IMR-90 (cell line): ENCODE data around the gene CCDC87. TPM values are rescaled to one million over a fixed set of nuclear protein-coding genes. Genes with fewer than 3 reads are reported as not detected.

Source experiments
- ATAC-seq: fragments of 200-7000 bp; cut with Tn5 transposase; 2 replicates; pipeline ENCODE4 v1.9.1; 2020; ENCODE audit warnings: low read depth, mild to moderate bottlenecking, moderate library complexity
- BruUV-seq: library from RNA; stranded (reverse); fragments of 400-500 nt; replicated peaks from 2 replicates; lab custom pipeline; 2021; lab: Mats Ljungman, UMichigan
- CTCF ChIA-PET: fragments of 300-600 bp; formaldehyde crosslinking; extraction: SDS; loops from one replicate; lab custom pipeline; 2021; ENCODE audit warnings: antibody characterized with exemption; lab: Yijun Ruan, JAX
- POLR2A ChIA-PET: fragments of 300-600 bp; sonication (Branson Sonifier 250); formaldehyde crosslinking; loops from one replicate; lab custom pipeline; 2022; ENCODE audit warnings: antibody characterized with exemption; ENCODE audit not compliant: unreplicated experiment; lab: Charles Lee
- DNase-seq: peaks from one replicate; pipeline ENCODE4 v3.0.0; 2013
- H2AFZ ChIP-seq: replicated peaks from 2 replicates; pipeline ENCODE3; 2013; ENCODE audit warnings: low read length, mild to moderate bottlenecking; ENCODE audit not compliant: poor library complexity
- H2AK5ac ChIP-seq: 2 replicates; pipeline ENCODE4 v1.6.1; 2013; ENCODE audit warnings: low read depth, low read length, inconsistent platforms
- H2AK9ac ChIP-seq: replicated peaks from 2 replicates; pipeline ENCODE3; 2013; ENCODE audit warnings: mild to moderate bottlenecking, low read depth, low read length, moderate library complexity; ENCODE audit not compliant: poor library complexity
- H2BK120ac ChIP-seq: 2 replicates; pipeline ENCODE4 v1.6.1; 2013; ENCODE audit warnings: low read depth, low read length, inconsistent platforms
- H2BK15ac ChIP-seq: 3 replicates; pipeline ENCODE4 v1.6.1; 2013; ENCODE audit warnings: low read depth, low read length, inconsistent platforms
- H2BK20ac ChIP-seq: 2 replicates; pipeline ENCODE4 v1.6.1; 2013; ENCODE audit warnings: low read depth, mild to moderate bottlenecking, inconsistent platforms, low read length, moderate library complexity
- H2BK5ac ChIP-seq: 2 replicates; pipeline ENCODE4 v1.6.1; 2013; ENCODE audit warnings: mild to moderate bottlenecking, low read depth, low read length, inconsistent platforms; ENCODE audit not compliant: poor library complexity, severe bottlenecking
- H3K14ac ChIP-seq: replicated peaks from 2 replicates; pipeline ENCODE4 v1.6.1; 2013; ENCODE audit warnings: low read depth, low read length, inconsistent platforms
- H3K18ac ChIP-seq: 2 replicates; pipeline ENCODE4 v1.6.1; 2013; ENCODE audit warnings: low read depth, low read length, control low read depth
- H3K23ac ChIP-seq: 2 replicates; pipeline ENCODE4 v1.6.1; 2013; ENCODE audit warnings: low read depth, low read length, inconsistent platforms
- H3K27ac ChIP-seq: 2 replicates; pipeline ENCODE4 v1.5.1; 2013; ENCODE audit warnings: mild to moderate bottlenecking, control low read depth, low read length; ENCODE audit not compliant: insufficient read depth
- H3K27me3 ChIP-seq: 2 replicates; pipeline ENCODE4 v1.6.1; 2013; ENCODE audit warnings: low read length; ENCODE audit not compliant: control insufficient read depth, insufficient read depth
- H3K36me3 ChIP-seq: 2 replicates; pipeline ENCODE4 v1.6.1; 2013; ENCODE audit warnings: low read length, mixed read lengths; ENCODE audit not compliant: control insufficient read depth, insufficient read depth
- H3K4ac ChIP-seq: 2 replicates; pipeline ENCODE4 v1.6.1; 2013; ENCODE audit warnings: low read depth, low read length, inconsistent platforms
- H3K4me1 ChIP-seq: 2 replicates; pipeline ENCODE4 v1.6.1; 2013; ENCODE audit warnings: low read length, mixed read lengths; ENCODE audit not compliant: control insufficient read depth, insufficient read depth
- H3K4me2 ChIP-seq: 2 replicates; pipeline ENCODE4 v1.6.1; 2013; ENCODE audit warnings: low read depth, mild to moderate bottlenecking, control low read depth, low read length, moderate library complexity
- H3K4me3 ChIP-seq: 2 replicates; pipeline ENCODE4 v1.5.1; 2013; ENCODE audit warnings: low read depth, mild to moderate bottlenecking, control low read depth, low read length, moderate library complexity; ENCODE audit not compliant: insufficient read depth
- H3K56ac ChIP-seq: 2 replicates; pipeline ENCODE4 v1.6.1; 2013; ENCODE audit warnings: low read length, inconsistent platforms; ENCODE audit not compliant: insufficient read depth; ENCODE audit errors: extremely low read depth
- H3K79me1 ChIP-seq, 2 experiments: 2 replicates each; pipeline ENCODE4 v1.6.1; 2013; ENCODE audit warnings: low read length in 2 of 2, inconsistent platforms in 1 of 2, low read depth in 1 of 2
- H3K9ac ChIP-seq: 2 replicates; pipeline ENCODE4 v1.6.1; 2013; ENCODE audit warnings: low read depth, low read length, control low read depth
- H3K9me1 ChIP-seq: 2 replicates; pipeline ENCODE4 v1.6.1; 2013; ENCODE audit warnings: low read length, inconsistent platforms; ENCODE audit not compliant: insufficient read depth
- H3K9me3 ChIP-seq: 2 replicates; pipeline ENCODE4 v1.6.1; 2013; ENCODE audit warnings: low read length; ENCODE audit not compliant: control insufficient read depth, insufficient read depth
- H4K20me1 ChIP-seq: 2 replicates; pipeline ENCODE4 v1.6.1; 2013; ENCODE audit warnings: low read length, inconsistent platforms; ENCODE audit not compliant: insufficient read depth
- H4K5ac ChIP-seq: 2 replicates; pipeline ENCODE4 v1.6.1; 2013; ENCODE audit warnings: mild to moderate bottlenecking, low read depth, low read length, control low read depth
- H4K8ac ChIP-seq, 2 experiments: 2 replicates each; pipeline ENCODE4 v1.6.1; 2013; ENCODE audit warnings: low read depth in 2 of 2, low read length in 2 of 2, control low read depth in 1 of 2, inconsistent platforms in 1 of 2
- H4K91ac ChIP-seq: 2 replicates; pipeline ENCODE4 v1.6.1; 2013; ENCODE audit warnings: low read depth, low read length, inconsistent platforms; ENCODE audit not compliant: insufficient read depth
- BHLHE40 ChIP-seq: fragments of 150-350 bp; IDR thresholded peaks from 2 replicates; pipeline ENCODE4 v1.6.1; 2016; ENCODE audit warnings: mild to moderate bottlenecking, low read depth, low read length
- CEBPB ChIP-seq: IDR thresholded peaks from 2 replicates; pipeline ENCODE4 v1.6.1; 2012; ENCODE audit warnings: low read depth, low read length, improper control_type of control experiment
- CHD1 ChIP-seq: IDR thresholded peaks from 2 replicates; pipeline ENCODE4 v1.6.1; 2012; ENCODE audit warnings: low read depth, low read length, improper control_type of control experiment
- FOS ChIP-seq: fragments of 150-350 bp; IDR thresholded peaks from 2 replicates; pipeline ENCODE4 v1.6.1; 2016; ENCODE audit warnings: low read depth, low read length
- MAZ ChIP-seq: IDR thresholded peaks from 2 replicates; pipeline ENCODE4 v1.6.1; 2012; ENCODE audit warnings: low read depth, mild to moderate bottlenecking, low read length, improper control_type of control experiment, moderate library complexity, borderline replicate concordance
- MXI1 ChIP-seq: IDR thresholded peaks from 2 replicates; pipeline ENCODE4 v1.6.1; 2012; ENCODE audit warnings: low read depth, mild to moderate bottlenecking, low read length, moderate library complexity, borderline replicate concordance
- NFE2L2 ChIP-seq: fragments of 150-350 bp; IDR thresholded peaks from 2 replicates; pipeline ENCODE4 v1.6.1; 2016; ENCODE audit warnings: low read depth, mild to moderate bottlenecking, low read length
- POLR2A ChIP-seq: IDR thresholded peaks from 2 replicates; pipeline ENCODE4 v1.6.1; 2012; ENCODE audit warnings: mild to moderate bottlenecking, low read depth, low read length
- RAD21 ChIP-seq: IDR thresholded peaks from 2 replicates; pipeline ENCODE4 v1.6.1; 2012; ENCODE audit warnings: low read length, improper control_type of control experiment
- RCOR1 ChIP-seq: IDR thresholded peaks from 2 replicates; pipeline ENCODE4 v1.6.1; 2012; ENCODE audit warnings: mild to moderate bottlenecking, low read length, improper control_type of control experiment; ENCODE audit not compliant: insufficient replicate concordance
- RFX5 ChIP-seq: IDR thresholded peaks from 2 replicates; pipeline ENCODE4 v1.8.0; 2012; ENCODE audit warnings: low read depth, mild to moderate bottlenecking, low read length, moderate library complexity
- SMC3 ChIP-seq: fragments of 150-350 bp; IDR thresholded peaks from 2 replicates; pipeline ENCODE4 v1.6.1; 2016; ENCODE audit warnings: low read depth, mild to moderate bottlenecking, antibody characterized with exemption, low read length, moderate library complexity
- WGBS, 2 experiments: methylation state at CpG; one replicate each; pipeline versions ENCODE4 v1.1.5 to v1.1.7; 2013; ENCODE audit warnings: missing lambda C conversion rate in 2 of 2; ENCODE audit not compliant: insufficient read length in 1 of 2; ENCODE audit errors: extremely low coverage in 2 of 2; 5-methylcytosine and 5-hydroxymethylcytosine counted together
- dilution Hi-C: fragments of 300-500 bp; cut with HindIII; formaldehyde crosslinking; loops from one replicate; pipeline ENCODE4 v1.14.3; 2018; ENCODE audit warnings: low sequenced_read_pairs; ENCODE audit not compliant: unreplicated experiment
- in situ Hi-C: fragments of 300-500 bp; cut with MboI; formaldehyde crosslinking; loops from 3 replicates; pipeline ENCODE4 v1.14.3; 2019; ENCODE audit warnings: low sequenced_read_pairs, inconsistent platforms, mixed read lengths
- intact Hi-C: fragments of 100-400 bp; cut with micrococcal nuclease; formaldehyde crosslinking; loops from 2 replicates; pipeline ENCODE4 v1.10.0; 2022
- polyA plus RNA-seq, 3 experiments: library from polyadenylated mRNA; depleted of rRNA; stranded (reverse); fragments of >200 nt; gene quantifications; 2 replicates each; pipeline ENCODE4 v1.2.3, GENCODE V29; 2012; ENCODE audit warnings: low replicate concordance in 1 of 3
- total RNA-seq: library from RNA; depleted of rRNA; stranded (reverse); fragments of >200 nt; gene quantifications from 2 replicates; pipeline ENCODE4 v1.2.3, GENCODE V29; 2012
- TF ChIP-seq, protein P1 (sequence below): fragments of 150-350 bp; IDR thresholded peaks from 2 replicates; pipeline ENCODE4 v1.6.1; 2016; ENCODE audit warnings: low read depth, mild to moderate bottlenecking, low read length, moderate library complexity, borderline replicate concordance
- TF ChIP-seq, protein P2 (sequence below): fragments of 150-350 bp; IDR thresholded peaks from 2 replicates; pipeline ENCODE4 v1.6.1; 2017; ENCODE audit warnings: mild to moderate bottlenecking, antibody characterized with exemption, low read length, low read depth

Gene CCDC87
- total and polyA plus RNA-seq, 2 of the 4 experiments (the other 2 are of a cell fraction): 0.18 to 0.19 TPM

- no peak for TF ChIP-seq RAD21
- TF ChIP-seq RFX5: no peak
- TF ChIP-seq NFE2L2: no peak
- TF ChIP-seq MXI1: no peak
- no peak for TF ChIP-seq CEBPB
Measured at GRCh38 chr11:66614073-66614472, 21.2 kb upstream of the CCDC87 start (continued).

GRCh38 chr11:66612458-66612857 lies 19.6 kb upstream of the CCDC87 start:
- dilution Hi-C loops: no loop called here
- Histone ChIP-seq H2AK5ac (no peak overlapping the region), H3K27ac (no peak overlapping the region), H3K4me1 (no peaks in the 10 kb centered on the region), H4K91ac (no peak overlapping the region), H3K9me3 (no peaks in the 10 kb centered on the region), H2BK15ac (no peak overlapping the region), H2AK9ac (no peak overlapping the region), H3K4me2 (no peak overlapping the region), H4K8ac (no peak overlapping the region), H2BK20ac (no peak overlapping the region), H4K20me1 (peaks cover 12% of the 10 kb centered on the region), H3K18ac (no peak overlapping the region), H2AFZ (no peak overlapping the region), H2BK5ac (no peak overlapping the region), H3K27me3 (no peaks in the 10 kb centered on the region), H3K14ac (no peak overlapping the region), H2BK120ac (no peak overlapping the region), H3K79me1 (peaks cover 5 to 22% of the 10 kb centered on the region in 2 experiments; a peak in 3 of 4 replicates), H3K9me1 (no peaks in the 10 kb centered on the region), H3K36me3 (no peaks in the 10 kb centered on the region), H3K56ac (no peak overlapping the region), H4K5ac (no peak overlapping the region), H3K23ac (no peak overlapping the region), H3K4ac (no peak overlapping the region), H3K9ac (no peak overlapping the region), H3K4me3 (no peak overlapping the region)
- no TSS peak for BruUV-seq
- CTCF ChIA-PET: no interaction called here
- intact Hi-C loops: no loop called here
- DNase-seq (no peak), ATAC-seq (no peak)
- WGBS, 2 experiments: no CpG with 5 or more reads among the region's 1 CpG
- POLR2A ChIA-PET: no interaction called here
- TF ChIP-seq BHLHE40 (no peak), NFE2L2 (no peak), MAZ (no peak), RCOR1 (no peak), FOS (no peak), POLR2A (no peak), CHD1 (no peak), CEBPB (no peak), RAD21 (no peak), SMC3 (no peak), MXI1 (no peak), RFX5 (no peak)
- TF ChIP-seq, protein P1, sequence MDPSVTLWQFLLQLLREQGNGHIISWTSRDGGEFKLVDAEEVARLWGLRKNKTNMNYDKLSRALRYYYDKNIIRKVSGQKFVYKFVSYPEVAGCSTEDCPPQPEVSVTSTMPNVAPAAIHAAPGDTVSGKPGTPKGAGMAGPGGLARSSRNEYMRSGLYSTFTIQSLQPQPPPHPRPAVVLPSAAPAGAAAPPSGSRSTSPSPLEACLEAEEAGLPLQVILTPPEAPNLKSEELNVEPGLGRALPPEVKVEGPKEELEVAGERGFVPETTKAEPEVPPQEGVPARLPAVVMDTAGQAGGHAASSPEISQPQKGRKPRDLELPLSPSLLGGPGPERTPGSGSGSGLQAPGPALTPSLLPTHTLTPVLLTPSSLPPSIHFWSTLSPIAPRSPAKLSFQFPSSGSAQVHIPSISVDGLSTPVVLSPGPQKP: no peak
- TF ChIP-seq, protein P2, sequence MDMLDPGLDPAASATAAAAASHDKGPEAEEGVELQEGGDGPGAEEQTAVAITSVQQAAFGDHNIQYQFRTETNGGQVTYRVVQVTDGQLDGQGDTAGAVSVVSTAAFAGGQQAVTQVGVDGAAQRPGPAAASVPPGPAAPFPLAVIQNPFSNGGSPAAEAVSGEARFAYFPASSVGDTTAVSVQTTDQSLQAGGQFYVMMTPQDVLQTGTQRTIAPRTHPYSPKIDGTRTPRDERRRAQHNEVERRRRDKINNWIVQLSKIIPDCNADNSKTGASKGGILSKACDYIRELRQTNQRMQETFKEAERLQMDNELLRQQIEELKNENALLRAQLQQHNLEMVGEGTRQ: no peak
- in situ Hi-C loops: no loop called here
